Measurements from ENCODE around the gene JHY.

The JHY gene

GRCh38 chr11:122933416-122933815, 50.9 kb downstream of the JHY start:
- Mint-ChIP-seq H3K27ac (no peak overlapping the region), H3K4me1 (no peaks in the 10 kb centered on the region), H3K27me3 (ENCODE audit: low read depth) (peaks cover 4% of the 10 kb centered on the region), H3K36me3 (ENCODE audit: low read depth) (peaks cover 5% of the 10 kb centered on the region), H3K4me3 (no peak overlapping the region), H3K9me3 (no peaks in the 10 kb centered on the region)
- no peak for TF ChIP-seq CTCF (IDR thresholded peaks at IDR 0.05; ENCODE audit: unreplicated experiment in 3 of 3)

- Mint-ChIP-seq H3K9me3 (no peaks in the 10 kb centered on the region), H3K27ac (no peak overlapping the region), H3K36me3 (ENCODE audit: low read depth) (peaks cover 15% of the 10 kb centered on the region), H3K4me3 (no peak overlapping the region), H3K4me1 (no peaks in the 10 kb centered on the region), H3K27me3 (ENCODE audit: low read depth) (no peaks in the 10 kb centered on the region)
- TF ChIP-seq CTCF (IDR thresholded peaks at IDR 0.05; ENCODE audit: unreplicated experiment in 3 of 3): no peak
Observed at GRCh38 chr11:122937983-122938382, 55.4 kb downstream of the JHY start.

DNA sequence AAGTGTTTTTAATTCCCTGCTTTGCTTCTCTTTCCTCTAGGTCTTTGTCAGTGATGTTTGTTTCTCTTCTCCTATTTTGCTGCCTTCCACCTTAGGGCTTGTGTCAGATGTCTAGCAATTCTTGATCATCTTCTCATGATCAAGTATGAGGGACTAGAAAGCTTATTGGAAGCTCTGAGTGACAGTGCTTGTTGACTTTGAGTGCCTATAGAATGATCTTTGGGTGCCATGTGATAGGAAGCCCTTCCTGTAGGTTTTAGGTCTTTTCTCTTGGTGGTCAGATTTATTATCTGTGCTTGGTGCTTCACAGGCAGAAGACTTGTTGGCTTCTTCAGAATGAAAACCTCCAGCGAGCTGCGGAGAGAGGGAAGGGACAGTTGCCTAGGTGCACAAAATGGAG, 56.0 kb downstream of the JHY start:
- no peak for TF ChIP-seq CTCF (IDR thresholded peaks at IDR 0.05; ENCODE audit: unreplicated experiment in 3 of 3)
- Mint-ChIP-seq H3K27ac (no peak overlapping the region), H3K4me1 (no peaks in the 10 kb centered on the region), H3K9me3 (no peaks in the 10 kb centered on the region), H3K4me3 (no peak overlapping the region), H3K36me3 (ENCODE audit: low read depth) (peaks cover 15% of the 10 kb centered on the region), H3K27me3 (ENCODE audit: low read depth) (no peaks in the 10 kb centered on the region)

DNA sequence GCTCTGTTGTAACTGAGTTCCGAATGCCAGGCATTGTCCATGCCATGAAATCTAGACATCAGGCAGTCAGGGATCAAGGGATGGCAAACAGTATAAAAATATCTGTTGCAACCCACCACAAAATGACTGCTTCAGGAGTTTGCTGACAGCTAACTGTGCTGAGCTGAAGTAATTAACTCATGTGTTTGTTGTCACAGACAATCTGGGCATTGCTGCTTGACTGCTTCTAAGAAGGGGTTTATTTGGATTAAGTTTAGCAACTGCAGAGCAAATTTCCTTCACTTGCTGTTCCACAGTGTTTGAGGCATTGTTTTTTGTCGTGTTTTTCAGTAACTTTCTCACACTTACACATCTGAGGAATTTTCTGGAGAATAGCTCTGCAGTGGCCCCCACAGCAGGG, 68.7 kb downstream of the JHY start:
- no peaks in the 10 kb centered on the region for H3K4me1 Mint-ChIP-seq
- peaks cover 16% of the 10 kb centered on the region for H3K27me3 Mint-ChIP-seq (ENCODE audit: low read depth)
- H3K9me3 Mint-ChIP-seq: no peaks in the 10 kb centered on the region
- no peak for TF ChIP-seq CTCF (IDR thresholded peaks at IDR 0.05; ENCODE audit: unreplicated experiment in 3 of 3)
- no peak overlapping the region for H3K4me3 Mint-ChIP-seq
- peaks cover 20% of the 10 kb centered on the region for H3K36me3 Mint-ChIP-seq (ENCODE audit: low read depth)
- peak overlapping the region in 1 of 3 experiments; percentile 66 for H3K27ac Mint-ChIP-seq

DNA sequence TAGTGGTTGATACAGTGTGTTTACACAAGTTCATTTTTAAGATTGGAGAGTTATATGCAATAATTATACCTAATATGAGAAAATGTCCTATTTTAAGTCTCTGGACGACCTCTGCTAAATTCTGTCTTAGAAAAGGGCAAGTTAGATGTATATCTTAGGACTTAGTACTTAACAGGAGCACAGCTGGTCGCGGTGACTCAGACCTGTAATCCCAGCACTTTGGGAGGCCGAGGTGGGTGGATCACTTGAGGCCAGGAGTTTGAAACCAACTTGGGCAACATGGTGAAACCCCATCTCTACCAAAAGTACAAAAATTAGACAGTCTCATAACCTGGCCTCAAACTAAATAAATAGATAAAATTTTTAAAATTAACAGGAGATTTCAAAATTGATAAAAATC, 71.9 kb downstream of the JHY start:
- Mint-ChIP-seq H3K27ac (no peak overlapping the region), H3K4me3 (no peak overlapping the region), H3K4me1 (no peaks in the 10 kb centered on the region), H3K36me3 (ENCODE audit: low read depth) (peaks cover 7% of the 10 kb centered on the region), H3K9me3 (no peaks in the 10 kb centered on the region), H3K27me3 (ENCODE audit: low read depth) (peaks cover 13% of the 10 kb centered on the region)
- TF ChIP-seq CTCF (IDR thresholded peaks at IDR 0.05; ENCODE audit: unreplicated experiment in 3 of 3): no peak

DNA sequence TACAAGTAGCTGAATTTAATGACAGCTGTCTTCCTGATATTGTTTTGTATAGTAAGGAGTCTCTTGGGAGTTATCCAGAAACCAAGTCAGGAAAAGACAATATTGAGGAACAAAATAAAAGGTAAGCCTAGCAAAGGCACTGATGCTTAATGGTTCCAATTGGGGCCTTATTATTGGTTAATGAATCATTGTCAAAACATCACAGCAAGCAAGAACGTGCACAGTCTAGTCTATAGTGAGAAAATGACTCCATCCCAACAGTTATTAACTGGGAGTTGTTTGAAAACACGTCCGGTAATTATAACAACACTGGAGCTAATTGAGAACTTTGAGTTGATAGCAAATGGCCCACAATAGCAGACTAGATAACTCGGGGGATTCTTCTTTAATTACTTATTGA, 81.4 kb downstream of the JHY start:
- H3K4me3 Mint-ChIP-seq: no peak overlapping the region
- H3K27ac Mint-ChIP-seq: no peak overlapping the region
- H3K27me3 Mint-ChIP-seq (ENCODE audit: low read depth): peaks cover 56% of the 10 kb centered on the region
- no peaks in the 10 kb centered on the region for H3K36me3 Mint-ChIP-seq (ENCODE audit: low read depth)
- H3K9me3 Mint-ChIP-seq: peaks cover 3% of the 10 kb centered on the region
- H3K4me1 Mint-ChIP-seq: no peaks in the 10 kb centered on the region
- no peak for TF ChIP-seq CTCF (IDR thresholded peaks at IDR 0.05; ENCODE audit: unreplicated experiment in 3 of 3)

Data from nephron (organoid).